GM18526 (cell line): ENCODE data around the gene PTPN1.

ENCODE experiments used
- POLR2A ChIP-seq: IDR thresholded peaks from 3 replicates; pipeline ENCODE4 v1.6.1; 2011; ENCODE audit not compliant: insufficient read length; ENCODE audit errors: extremely low read depth

PTPN1 gene

GRCh38 chr20:50472693-50473664 is 37.2 kb upstream of the PTPN1 start:
- TF ChIP-seq POLR2A: no peak

GRCh38 chr20:50475681-50476292 is 34.4 kb upstream of the PTPN1 start:
- TF ChIP-seq POLR2A: no peak

- TF ChIP-seq POLR2A: no peak
Measured at GRCh38 chr20:50477239-50477872, 32.8 kb upstream of the PTPN1 start.

GRCh38 chr20:50478162-50478990 is 31.8 kb upstream of the PTPN1 start:
- no peak for TF ChIP-seq POLR2A

GRCh38 chr20:50481741-50482140 is 28.4 kb upstream of the PTPN1 start:
- TF ChIP-seq POLR2A: no peak

- no peak for TF ChIP-seq POLR2A
Measured at GRCh38 chr20:50482396-50482981, 27.7 kb upstream of the PTPN1 start.

GRCh38 chr20:50484271-50484976 is 25.8 kb upstream of the PTPN1 start:
- TF ChIP-seq POLR2A: no peak

- no peak for TF ChIP-seq POLR2A
Measured at GRCh38 chr20:50487397-50487796, 22.8 kb upstream of the PTPN1 start.

- no peak for TF ChIP-seq POLR2A
Measured at GRCh38 chr20:50488236-50488806, 21.9 kb upstream of the PTPN1 start.

GRCh38 chr20:50491168-50491567 is 19.0 kb upstream of the PTPN1 start:
- TF ChIP-seq POLR2A: no peak

- no peak for TF ChIP-seq POLR2A
Measured at GRCh38 chr20:50491926-50492634, 18.1 kb upstream of the PTPN1 start.

GRCh38 chr20:50493881-50494253 is 16.3 kb upstream of the PTPN1 start:
- no peak for TF ChIP-seq POLR2A

GRCh38 chr20:50494428-50494827 is 15.8 kb upstream of the PTPN1 start:
- no peak for TF ChIP-seq POLR2A
